WTC11 (cell line): ENCODE measurements around the gene AMTN. TPM values are rescaled to one million over a fixed set of nuclear protein-coding genes. Genes with fewer than 3 reads are reported as not detected.

Source experiments
- ATAC-seq: fragments of 200-7000 bp; cut with Tn5 transposase; 2 replicates; pipeline ENCODE4 v1.10.0; 2021; ENCODE audit warnings: mild to moderate bottlenecking, moderate library complexity
- CTCF ChIA-PET: fragments of 300-600 bp; sonication (Branson Sonifier 250); formaldehyde crosslinking; loops from one replicate; lab custom pipeline; 2021; ENCODE audit warnings: antibody characterized with exemption; lab: Charles Lee
- POLR2A ChIA-PET: fragments of 350-600 bp; sonication (Branson Sonifier 250); formaldehyde crosslinking; loops from one replicate; lab custom pipeline; 2021; ENCODE audit warnings: antibody characterized with exemption; lab: Charles Lee
- DNase-seq: peaks from one replicate; pipeline ENCODE4 v3.0.0; 2021; ENCODE audit warnings: low spot score
- H3K27ac Mint-ChIP-seq: 2 replicates; pipeline ENCODE4 v1.8.0; 2021; ENCODE audit warnings: mixed read lengths
- H3K27me3 Mint-ChIP-seq: 2 replicates; pipeline ENCODE4 v1.8.0; 2021; ENCODE audit warnings: low read depth, mild to moderate bottlenecking, moderate library complexity, mixed read lengths
- H3K36me3 Mint-ChIP-seq: 2 replicates; pipeline ENCODE4 v1.8.0; 2021; ENCODE audit warnings: mixed read lengths
- H3K4me1 Mint-ChIP-seq: 2 replicates; pipeline ENCODE4 v1.8.0; 2022; ENCODE audit warnings: mixed read lengths
- H3K4me3 Mint-ChIP-seq: 2 replicates; pipeline ENCODE4 v1.8.0; 2021; ENCODE audit warnings: mild to moderate bottlenecking, moderate library complexity, mixed read lengths
- H3K9me3 Mint-ChIP-seq: 2 replicates; pipeline ENCODE4 v1.8.0; 2021; ENCODE audit warnings: mixed read lengths
- AR ChIP-seq: fragments of 250-450 bp; sonication (Bioruptor Pico); IDR thresholded peaks from 2 replicates; pipeline ENCODE4 v1.9.0; 2021; ENCODE audit warnings: mild to moderate bottlenecking
- ATF1 ChIP-seq: sonication (generic); formaldehyde crosslinking; IDR thresholded peaks from 2 replicates; pipeline ENCODE4 v1.8.1; 2023; ENCODE audit warnings: mild to moderate bottlenecking, moderate library complexity, missing genetic modification reagents
- CREB1 ChIP-seq: sonication (generic); formaldehyde crosslinking; IDR thresholded peaks from 2 replicates; pipeline ENCODE4 v1.8.0; 2023; ENCODE audit warnings: mild to moderate bottlenecking, missing genetic modification reagents
- CREM ChIP-seq: sonication (generic); formaldehyde crosslinking; IDR thresholded peaks from 2 replicates; pipeline ENCODE4 v1.8.1; 2022; ENCODE audit warnings: mild to moderate bottlenecking, missing genetic modification reagents, moderate library complexity
- ESRRA ChIP-seq: sonication (generic); formaldehyde crosslinking; IDR thresholded peaks from 2 replicates; pipeline ENCODE4 v1.8.1; 2022; ENCODE audit warnings: mild to moderate bottlenecking, missing genetic modification reagents, borderline replicate concordance
- FOXP1 ChIP-seq: sonication (generic); formaldehyde crosslinking; IDR thresholded peaks from 2 replicates; pipeline ENCODE4 v1.8.0; 2022; ENCODE audit warnings: missing genetic modification reagents, mild to moderate bottlenecking, moderate library complexity, borderline replicate concordance
- FOXP4 ChIP-seq: sonication (generic); formaldehyde crosslinking; IDR thresholded peaks from 2 replicates; pipeline ENCODE4 v1.8.0; 2022; ENCODE audit warnings: mild to moderate bottlenecking, missing genetic modification reagents
- HMGA2 ChIP-seq: fragments of 250-450 bp; sonication (Bioruptor Pico); IDR thresholded peaks from 2 replicates; pipeline ENCODE4 v1.4.0; 2021; ENCODE audit warnings: mild to moderate bottlenecking, moderate library complexity
- JAZF1 ChIP-seq: fragments of 250-450 bp; sonication (Bioruptor Pico); IDR thresholded peaks from 2 replicates; pipeline ENCODE4 v1.9.0; 2021; ENCODE audit warnings: moderate library complexity, mild to moderate bottlenecking, inconsistent platforms
- MAX ChIP-seq: sonication (generic); formaldehyde crosslinking; IDR thresholded peaks from 2 replicates; pipeline ENCODE4 v1.8.0; 2022; ENCODE audit warnings: mild to moderate bottlenecking, missing genetic modification reagents
- MXD4 ChIP-seq: fragments of 250-450 bp; sonication (Bioruptor Pico); IDR thresholded peaks from 2 replicates; pipeline ENCODE4 v1.8.0; 2021; ENCODE audit warnings: mild to moderate bottlenecking, moderate library complexity, borderline replicate concordance
- PRRX2 ChIP-seq: fragments of 250-450 bp; sonication (Bioruptor Pico); IDR thresholded peaks from 2 replicates; pipeline ENCODE4 v1.8.0; 2021; ENCODE audit warnings: mild to moderate bottlenecking
- RORB ChIP-seq: fragments of 250-450 bp; sonication (Bioruptor Pico); IDR thresholded peaks from 2 replicates; pipeline ENCODE4 v1.9.0; 2021; ENCODE audit warnings: mild to moderate bottlenecking
- SP1 ChIP-seq: sonication (generic); formaldehyde crosslinking; conservative IDR thresholded peaks from 2 replicates; pipeline ENCODE4 v1.8.1; 2022; ENCODE audit warnings: missing genetic modification reagents
- TCF7 ChIP-seq: sonication (generic); formaldehyde crosslinking; IDR thresholded peaks from 2 replicates; pipeline ENCODE4 v1.8.0; 2022; ENCODE audit warnings: mild to moderate bottlenecking, low read depth, missing genetic modification reagents, moderate library complexity
- USF2 ChIP-seq: sonication (generic); formaldehyde crosslinking; IDR thresholded peaks from 2 replicates; pipeline ENCODE4 v1.8.1; 2023; ENCODE audit warnings: mild to moderate bottlenecking, missing genetic modification reagents, moderate library complexity
- ZMAT4 ChIP-seq: fragments of 250-450 bp; sonication (Bioruptor Pico); IDR thresholded peaks from 2 replicates; pipeline ENCODE4 v1.9.0; 2021; ENCODE audit warnings: mild to moderate bottlenecking
- ZNF532 ChIP-seq: fragments of 250-450 bp; sonication (Bioruptor Pico); IDR thresholded peaks from 2 replicates; pipeline ENCODE4 v1.9.0; 2021; ENCODE audit warnings: mild to moderate bottlenecking, borderline replicate concordance
- total RNA-seq: library from RNA; stranded (reverse); gene quantifications from 3 replicates; pipeline ENCODE4 v1.2.3, GENCODE V29; 2021
- TF ChIP-seq, protein P1 (sequence below): sonication (generic); formaldehyde crosslinking; IDR thresholded peaks from 2 replicates; pipeline ENCODE4 v1.8.1; 2022; ENCODE audit warnings: low read depth, mild to moderate bottlenecking, moderate library complexity, missing genetic modification reagents, borderline replicate concordance
- TF ChIP-seq, protein P2 (sequence below): sonication (generic); formaldehyde crosslinking; IDR thresholded peaks from 2 replicates; pipeline ENCODE4 v1.8.1; 2023; ENCODE audit warnings: mild to moderate bottlenecking, moderate library complexity, missing genetic modification reagents

AMTN gene
- total RNA-seq, 1 experiment from 2014 or later = not detected

DNA sequence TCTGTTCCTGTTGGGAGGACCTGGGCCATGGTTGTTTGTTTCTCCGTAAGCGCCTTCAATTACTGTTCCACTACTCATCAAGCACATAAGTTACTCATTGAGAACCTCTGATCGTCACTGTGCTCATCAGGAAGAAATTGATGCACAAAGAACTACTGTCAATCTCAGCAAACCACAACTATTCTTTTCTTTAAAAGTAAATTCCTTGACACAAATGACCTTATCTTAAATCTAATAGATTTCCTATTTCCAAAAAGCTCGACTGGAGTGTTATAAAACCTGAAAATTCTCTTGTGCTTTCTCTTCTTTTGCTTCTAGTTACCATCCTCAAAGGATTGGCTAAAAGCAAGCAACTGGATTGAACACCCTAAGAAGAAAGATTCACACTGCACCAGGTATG is 46.5 kb upstream of the AMTN start, which contains the start of gene MUC7:
Gene MUC7, plus strand, starts transcription at position 301 of the 400 bp plus-strand sequence. CDS start 1,825 bp downstream, outside the sequence.
- no peak within 1 kb of the TSS for H3K27ac Mint-ChIP-seq
- no peaks in the 10 kb centered on the region for H3K27me3 Mint-ChIP-seq
- peaks cover 16% of the 10 kb centered on the region for H3K9me3 Mint-ChIP-seq
- ATAC-seq (no peak), DNase-seq (no peak)
- H3K4me3 Mint-ChIP-seq = no peak within 1 kb of the TSS
- TF ChIP-seq JAZF1 (CRISPR knock-in tag) (no peak), ATF1 (no peak), CREB1 (CRISPR knock-in tag) (no peak), MAX (CRISPR knock-in tag) (no peak), HMGA2 (CRISPR knock-in tag) (no peak), USF2 (CRISPR knock-in tag) (no peak), ESRRA (no peak), FOXP4 (CRISPR knock-in tag) (no peak), TCF7 (CRISPR knock-in tag) (no peak), FOXP1 (CRISPR knock-in tag) (no peak)
- CTCF ChIA-PET = no interaction called here
- POLR2A ChIA-PET = no interaction called here
- no peaks in the 10 kb centered on the region for H3K4me1 Mint-ChIP-seq
- H3K36me3 Mint-ChIP-seq = no peaks in the 10 kb centered on the region

- Mint-ChIP-seq H3K27me3 (no peaks in the 10 kb centered on the region), H3K4me1 (no peaks in the 10 kb centered on the region), H3K9me3 (peaks cover 12% of the 10 kb centered on the region), H3K27ac (no peak overlapping the region), H3K36me3 (no peaks in the 10 kb centered on the region), H3K4me3 (no peak overlapping the region)
- ChIA-PET CTCF (no interaction called here), POLR2A (no interaction called here)
- DNase-seq (no peak), ATAC-seq (no peak)
- TF ChIP-seq ZMAT4 (no peak), USF2 (CRISPR knock-in tag) (no peak), ESRRA (no peak), JAZF1 (CRISPR knock-in tag) (no peak), TCF7 (CRISPR knock-in tag) (no peak), RORB (CRISPR knock-in tag) (no peak), CREM (CRISPR knock-in tag) (no peak), MXD4 (CRISPR knock-in tag) (no peak), SP1 (no peak), PRRX2 (no peak), AR (CRISPR knock-in tag) (no peak), ZNF532 (CRISPR knock-in tag) (no peak)
- TF ChIP-seq, protein P1, sequence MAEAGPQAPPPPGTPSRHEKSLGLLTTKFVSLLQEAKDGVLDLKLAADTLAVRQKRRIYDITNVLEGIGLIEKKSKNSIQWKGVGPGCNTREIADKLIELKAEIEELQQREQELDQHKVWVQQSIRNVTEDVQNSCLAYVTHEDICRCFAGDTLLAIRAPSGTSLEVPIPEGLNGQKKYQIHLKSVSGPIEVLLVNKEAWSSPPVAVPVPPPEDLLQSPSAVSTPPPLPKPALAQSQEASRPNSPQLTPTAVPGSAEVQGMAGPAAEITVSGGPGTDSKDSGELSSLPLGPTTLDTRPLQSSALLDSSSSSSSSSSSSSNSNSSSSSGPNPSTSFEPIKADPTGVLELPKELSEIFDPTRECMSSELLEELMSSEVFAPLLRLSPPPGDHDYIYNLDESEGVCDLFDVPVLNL (CRISPR knock-in tag) = no peak
- TF ChIP-seq, protein P2, sequence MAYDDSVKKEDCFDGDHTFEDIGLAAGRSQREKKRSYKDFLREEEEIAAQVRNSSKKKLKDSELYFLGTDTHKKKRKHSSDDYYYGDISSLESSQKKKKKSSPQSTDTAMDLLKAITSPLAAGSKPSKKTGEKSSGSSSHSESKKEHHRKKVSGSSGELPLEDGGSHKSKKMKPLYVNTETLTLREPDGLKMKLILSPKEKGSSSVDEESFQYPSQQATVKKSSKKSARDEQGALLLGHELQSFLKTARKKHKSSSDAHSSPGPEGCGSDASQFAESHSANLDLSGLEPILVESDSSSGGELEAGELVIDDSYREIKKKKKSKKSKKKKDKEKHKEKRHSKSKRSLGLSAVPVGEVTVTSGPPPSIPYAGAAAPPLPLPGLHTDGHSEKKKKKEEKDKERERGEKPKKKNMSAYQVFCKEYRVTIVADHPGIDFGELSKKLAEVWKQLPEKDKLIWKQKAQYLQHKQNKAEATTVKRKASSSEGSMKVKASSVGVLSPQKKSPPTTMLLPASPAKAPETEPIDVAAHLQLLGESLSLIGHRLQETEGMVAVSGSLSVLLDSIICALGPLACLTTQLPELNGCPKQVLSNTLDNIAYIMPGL (CRISPR knock-in tag) = no peak
These were observed 44.7 kb upstream of the AMTN start for GRCh38 chr4:70473679-70474078.
